Ishikawa (cell line): ENCODE data around the gene MSH4.

Source experiments
- CEBPB ChIP-seq: IDR thresholded peaks from 2 replicates; pipeline ENCODE4 v1.6.1; 2012
- EGR1 ChIP-seq: IDR thresholded peaks from 2 replicates; pipeline ENCODE4 v1.6.1; 2012
- EP300 ChIP-seq: IDR thresholded peaks from 2 replicates; pipeline ENCODE4 v1.6.1; 2012; ENCODE audit warnings: borderline replicate concordance
- FOXM1 ChIP-seq: IDR thresholded peaks from 2 replicates; pipeline ENCODE4 v1.6.1; 2012; ENCODE audit warnings: low read depth, borderline replicate concordance
- MAX ChIP-seq: IDR thresholded peaks from 2 replicates; pipeline ENCODE4 v1.6.1; 2012
- NFIC ChIP-seq: IDR thresholded peaks from 2 replicates; pipeline ENCODE4 v1.6.1; 2012
- RAD21 ChIP-seq: IDR thresholded peaks from 2 replicates; pipeline ENCODE4 v1.6.1; 2012; ENCODE audit warnings: low read depth
- REST ChIP-seq: IDR thresholded peaks from 2 replicates; pipeline ENCODE4 v1.6.1; 2012; ENCODE audit warnings: low read depth, mild to moderate bottlenecking
- TAF1 ChIP-seq: IDR thresholded peaks from 2 replicates; pipeline ENCODE4 v1.6.1; 2012; ENCODE audit warnings: low read depth, mild to moderate bottlenecking
- USF1 ChIP-seq: IDR thresholded peaks from 2 replicates; pipeline ENCODE4 v1.6.1; 2012
- YY1 ChIP-seq: IDR thresholded peaks from 2 replicates; pipeline ENCODE4 v1.6.1; 2012; ENCODE audit warnings: low read depth
- ZBTB7A ChIP-seq: IDR thresholded peaks from 2 replicates; pipeline ENCODE4 v1.6.1; 2012; ENCODE audit warnings: low read depth

GRCh38 chr1:75811211-75811981, 14.7 kb downstream of the MSH4 start:
- TF ChIP-seq TAF1 (no peak), ZBTB7A (no peak), USF1 (no peak), NFIC (no peak), RAD21 (no peak), EP300 (no peak), REST (no peak), FOXM1 (no peak), CEBPB (no peak), MAX (no peak), YY1 (no peak), EGR1 (no peak)
